GM23248 (cell line): Measurements from ENCODE around the gene DBNDD2. TPM values are rescaled to one million over a fixed set of nuclear protein-coding genes. Genes with fewer than 3 reads are reported as not detected.

Source experiments
- DNase-seq: peaks from one replicate; pipeline ENCODE4 v3.0.0-alpha.2; 2015
- H2AFZ ChIP-seq: fragments of 200-600 bp; sonication (generic); 2 replicates; pipeline ENCODE4 v1.6.1; 2016; ENCODE audit warnings: antibody characterized with exemption
- H3F3A ChIP-seq: fragments of 200-600 bp; sonication (generic); 2 replicates; pipeline ENCODE4 v1.6.1; 2016; ENCODE audit warnings: mild to moderate bottlenecking, antibody characterized with exemption, mixed run types; ENCODE audit not compliant: insufficient read depth
- H3K27ac ChIP-seq: fragments of 200-600 bp; sonication (generic); 2 replicates; pipeline ENCODE4 v1.5.1; 2016; ENCODE audit warnings: mild to moderate bottlenecking
- H3K27me3 ChIP-seq: fragments of 200-600 bp; sonication (generic); replicated peaks from 2 replicates; pipeline ENCODE4 v1.6.1; 2016; ENCODE audit warnings: mild to moderate bottlenecking; ENCODE audit not compliant: insufficient read depth
- H3K36me3 ChIP-seq: fragments of 200-600 bp; sonication (generic); 2 replicates; pipeline ENCODE4 v1.6.1; 2016; ENCODE audit warnings: low read depth, mild to moderate bottlenecking
- H3K4me1 ChIP-seq: fragments of 200-600 bp; sonication (generic); 2 replicates; pipeline ENCODE4 v1.6.1; 2016; ENCODE audit warnings: mild to moderate bottlenecking; ENCODE audit not compliant: insufficient read depth
- H3K4me2 ChIP-seq: fragments of 200-600 bp; sonication (generic); one replicate; pipeline ENCODE4 v1.6.1; 2016; ENCODE audit warnings: mild to moderate bottlenecking; ENCODE audit not compliant: unreplicated experiment
- H3K4me3 ChIP-seq: fragments of 200-600 bp; sonication (generic); 2 replicates; pipeline ENCODE4 v1.5.1; 2016; ENCODE audit warnings: mild to moderate bottlenecking
- H3K79me2 ChIP-seq: fragments of 200-600 bp; sonication (generic); 2 replicates; pipeline ENCODE4 v1.6.1; 2016; ENCODE audit warnings: mild to moderate bottlenecking; ENCODE audit not compliant: insufficient read depth
- H3K9ac ChIP-seq: fragments of 200-600 bp; sonication (generic); 2 replicates; pipeline ENCODE4 v1.6.1; 2016; ENCODE audit warnings: mild to moderate bottlenecking
- H3K9me2 ChIP-seq: fragments of 200-600 bp; sonication (generic); 2 replicates; pipeline ENCODE4 v1.6.1; 2016; ENCODE audit warnings: mixed run types, mild to moderate bottlenecking, moderate library complexity; ENCODE audit not compliant: insufficient read depth
- H3K9me3 ChIP-seq: fragments of 200-600 bp; sonication (generic); one replicate; pipeline ENCODE4 v1.6.1; 2017; ENCODE audit warnings: low read depth
- H4K20me1 ChIP-seq: fragments of 200-600 bp; sonication (generic); 2 replicates; pipeline ENCODE4 v1.6.0; 2016; ENCODE audit not compliant: insufficient read depth
- EZH2 ChIP-seq: fragments of 200-600 bp; sonication (generic); IDR thresholded peaks from 2 replicates; pipeline ENCODE4 v1.6.1; 2018; ENCODE audit warnings: antibody characterized with exemption, mild to moderate bottlenecking; ENCODE audit not compliant: insufficient read depth, poor library complexity, severe bottlenecking
- EZH2phosphoT487 ChIP-seq: fragments of 200-600 bp; sonication (generic); IDR thresholded peaks from 2 replicates; pipeline ENCODE4 v1.6.1; 2018; ENCODE audit warnings: antibody characterized with exemption, moderate library complexity, mild to moderate bottlenecking, low read depth; ENCODE audit not compliant: insufficient read depth
- WGBS, 2 experiments: methylation state at CpG; one replicate each; pipeline ENCODE4 v1.1.6; 2015 to 2017; ENCODE audit warnings: low lambda C conversion rate in 2 of 2, low coverage in 1 of 2; ENCODE audit errors: missing lambda C conversion rate in 2 of 2; 5-methylcytosine and 5-hydroxymethylcytosine counted together
- in situ Hi-C: fragments of 300-500 bp; cut with MboI; formaldehyde crosslinking; loops from 2 replicates; pipeline ENCODE4 v1.15.0; 2020
- polyA plus RNA-seq: library from polyadenylated mRNA; unstranded; fragments of >200 nt; fragmentation: Nextera tagmentation; extraction: Ambion mirVana; gene quantifications from 2 replicates; pipeline ENCODE4 v1.2.1, GENCODE V29; 2016
- total RNA-seq: library from RNA; depleted of rRNA; stranded (reverse); fragments of >200 nt; shearing (Covaris generic); gene quantifications from 2 replicates; pipeline ENCODE4 v1.2.3, GENCODE V29; 2014

The DBNDD2 gene
- total and polyA plus RNA-seq, 2 experiments from 2014 or later = 5.7 to 30.0 TPM

GRCh38 chr20:45406260-45407066 is 1.6 kb upstream of the DBNDD2 start:
- no peaks in the 10 kb centered on the region for H4K20me1 ChIP-seq
- no peaks in the 10 kb centered on the region for H3K36me3 ChIP-seq
- 1% methylated on average over 59 to 60 of the region's 87 CpGs for WGBS, 2 experiments
- no peaks in the 10 kb centered on the region for H3K79me2 ChIP-seq
- H3K27me3 ChIP-seq = no peaks in the 10 kb centered on the region
- peak overlapping the region; percentile 55 for H3K27ac ChIP-seq
- peak overlapping the region; percentile 88 for H3K9ac ChIP-seq
- H3K4me1 ChIP-seq = 0 out of 2 replicates have a peak, but pooled peaks cover 7% of the 10 kb centered on the region
- H3K9me3 ChIP-seq = no peaks in the 10 kb centered on the region
- peak overlapping the region; percentile 76 for H3K4me3 ChIP-seq
- peak overlapping the region; percentile 71 for H2AFZ ChIP-seq
- TF ChIP-seq EZH2 (no peak), EZH2phosphoT487 (no peak)
- H3K4me2 ChIP-seq = peak overlapping the region; percentile 80
- H3F3A ChIP-seq = peaks cover 3% of the 10 kb centered on the region; the same call in 1 of the 2 replicates
- peak; percentile 87 for DNase-seq
- no peaks in the 10 kb centered on the region for H3K9me2 ChIP-seq
- in situ Hi-C loops = no loop called here

DNA sequence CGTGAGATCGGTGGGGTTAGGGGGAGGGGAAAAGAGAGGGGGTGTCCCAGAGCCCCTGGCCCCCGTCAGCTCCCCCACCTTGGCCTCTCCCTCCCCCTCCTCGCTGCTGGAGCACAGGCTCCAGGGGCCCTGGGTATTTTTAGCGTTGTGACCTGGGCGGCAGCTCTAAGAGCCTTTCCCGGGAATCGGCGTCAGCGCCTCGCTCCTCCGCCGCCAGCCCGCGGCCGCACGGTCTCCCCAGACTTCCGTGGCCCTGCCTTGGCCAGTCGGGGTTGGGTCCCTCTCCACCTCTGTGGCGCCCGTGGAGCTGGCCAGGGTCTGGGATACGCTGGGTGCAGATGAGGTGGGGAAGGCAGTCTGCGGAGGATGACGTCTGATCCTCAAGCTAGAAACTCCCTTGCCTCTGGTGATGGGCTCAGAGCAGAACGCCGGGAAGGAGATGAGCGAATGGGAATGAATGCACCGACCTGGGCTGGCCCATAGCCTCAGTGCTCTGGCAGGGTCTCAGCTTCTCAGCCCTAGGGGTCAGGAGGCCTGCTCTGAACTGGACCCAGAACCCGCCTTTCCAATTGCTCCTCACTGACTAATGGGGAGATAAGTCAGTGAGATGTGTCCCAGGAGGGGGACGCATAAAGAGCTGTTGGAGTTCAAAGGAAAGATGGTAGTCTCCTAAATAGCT is 883 bp upstream of the DBNDD2 start:
- TF ChIP-seq EZH2 (no peak), EZH2phosphoT487 (no peak)
- Histone ChIP-seq H2AFZ (peak overlapping the region; percentile 71), H3F3A (peaks cover 3% of the 10 kb centered on the region; the same call in 1 of the 2 replicates), H3K4me2 (peak overlapping the region; percentile 80), H3K79me2 (no peaks in the 10 kb centered on the region), H4K20me1 (no peaks in the 10 kb centered on the region), H3K27ac (peak overlapping the region; percentile 55), H3K9me2 (no peaks in the 10 kb centered on the region), H3K9ac (peak overlapping the region; percentile 88), H3K36me3 (no peaks in the 10 kb centered on the region), H3K4me1 (0 out of 2 replicates have a peak, but pooled peaks cover 7% of the 10 kb centered on the region), H3K4me3 (peak overlapping the region; percentile 76), H3K27me3 (no peaks in the 10 kb centered on the region), H3K9me3 (no peaks in the 10 kb centered on the region)
- in situ Hi-C loops = no loop called here
- 11 to 21% methylated on average over 24 to 30 of the region's 30 CpGs for WGBS, 2 experiments
- peak; percentile 74 for DNase-seq

DNA sequence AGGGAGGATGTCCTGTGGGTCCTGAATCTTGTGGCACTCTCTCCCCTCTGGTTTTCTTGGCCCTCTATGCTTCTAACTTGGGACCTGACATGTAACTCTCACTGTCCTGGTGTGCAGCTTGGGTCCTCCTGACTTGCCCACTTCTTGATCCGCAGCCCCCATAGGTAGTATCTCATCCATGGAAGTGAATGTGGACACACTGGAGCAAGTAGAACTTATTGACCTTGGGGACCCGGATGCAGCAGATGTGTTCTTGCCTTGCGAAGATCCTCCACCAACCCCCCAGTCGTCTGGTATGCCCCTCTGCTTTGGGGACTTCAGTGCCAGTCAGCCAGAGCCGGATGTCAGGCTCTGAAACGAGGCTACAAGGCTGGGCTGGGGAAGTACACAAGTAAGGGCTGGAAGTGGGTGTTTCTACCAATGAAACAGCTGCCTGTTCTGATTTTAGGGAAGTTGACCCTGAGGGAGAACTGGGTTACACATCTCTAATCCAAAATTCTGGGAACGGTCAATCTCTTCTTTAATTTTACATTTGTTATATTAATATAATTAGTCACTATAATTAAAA is 641 bp downstream of the DBNDD2 start:
- WGBS, 2 experiments = 85 to 89% methylated on average over 7 of the region's 7 CpGs
- no peaks in the 10 kb centered on the region for H3K79me2 ChIP-seq

GRCh38 chr20:45409521-45410272 is 1.6 kb downstream of the DBNDD2 start:
- in situ Hi-C loops = no loop called here
- no peaks in the 10 kb centered on the region for H4K20me1 ChIP-seq
- no peak overlapping the region for H3K9ac ChIP-seq
- H3F3A ChIP-seq = no peaks in the 10 kb centered on the region
- TF ChIP-seq EZH2phosphoT487 (no peak), EZH2 (no peak)
- H3K4me2 ChIP-seq = no peak overlapping the region
- 92 to 97% methylated on average over 7 of the region's 7 CpGs for WGBS, 2 experiments
- no peak overlapping the region for H3K4me3 ChIP-seq
- no peak overlapping the region for H2AFZ ChIP-seq
- 0 out of 2 replicates have a peak, but pooled peaks cover 7% of the 10 kb centered on the region for H3K4me1 ChIP-seq
- H3K9me3 ChIP-seq = no peaks in the 10 kb centered on the region
- no peak overlapping the region for H3K27ac ChIP-seq
- H3K79me2 ChIP-seq = no peaks in the 10 kb centered on the region
- no peaks in the 10 kb centered on the region for H3K36me3 ChIP-seq
- H3K27me3 ChIP-seq = no peaks in the 10 kb centered on the region
- H3K9me2 ChIP-seq = no peaks in the 10 kb centered on the region
- DNase-seq = no peak

More for the DNA sequence above, 641 bp downstream of the DBNDD2 start:
- Histone ChIP-seq H3K36me3 (no peaks in the 10 kb centered on the region), H3K27ac (no peak overlapping the region), H3K9me2 (no peaks in the 10 kb centered on the region), H4K20me1 (no peaks in the 10 kb centered on the region), H3K4me3 (no peak overlapping the region), H3K4me2 (no peak overlapping the region), H3K27me3 (no peaks in the 10 kb centered on the region), H3K9ac (no peak overlapping the region), H3K4me1 (0 out of 2 replicates have a peak, but pooled peaks cover 7% of the 10 kb centered on the region), H3F3A (no peaks in the 10 kb centered on the region), H2AFZ (no peak overlapping the region), H3K9me3 (no peaks in the 10 kb centered on the region)
- in situ Hi-C loops = no loop called here
- no peak for TF ChIP-seq EZH2
- no peak for TF ChIP-seq EZH2phosphoT487
- no peak for DNase-seq
